Measurements from ENCODE around the gene ASCC2. TPM values are rescaled to one million over a fixed set of nuclear protein-coding genes. Genes with fewer than 3 reads are reported as not detected.

Gene ASCC2
- total and polyA plus RNA-seq, 2 of the 4 experiments (the other 2 are of a cell fraction), result 40.0 to 62.2 TPM

DNA sequence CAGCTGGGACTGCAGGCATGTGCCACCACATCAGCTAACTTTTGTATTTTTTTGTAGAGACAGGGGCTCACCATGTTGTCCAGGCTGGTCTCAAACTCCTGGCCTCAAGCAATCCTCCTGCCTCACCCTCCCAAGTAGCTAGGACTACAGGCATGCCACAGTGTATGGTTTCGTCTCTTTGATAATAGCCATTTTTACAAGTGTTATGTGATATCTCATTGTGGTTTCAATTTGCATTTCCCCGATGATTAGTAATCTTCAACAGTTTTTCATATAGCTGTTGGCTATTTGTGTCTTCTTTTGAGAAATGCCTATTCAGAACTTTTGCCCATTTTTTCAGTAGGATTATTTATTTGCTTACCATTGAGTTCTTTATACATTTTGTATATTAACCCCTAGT, 35.9 kb upstream of the ASCC2 start:
- 0 out of 2 replicates have a peak, but pooled peaks cover 2% of the 10 kb centered on the region for H3K4me1 ChIP-seq (ENCODE audit: control insufficient read depth, insufficient read depth, low read length)
- H3K27me3 ChIP-seq (ENCODE audit: control insufficient read depth, insufficient read depth, low read length), result peaks cover 4% of the 10 kb centered on the region
- H3K27ac ChIP-seq (ENCODE audit: insufficient read depth, low read length), result no peak overlapping the region
- no peaks in the 10 kb centered on the region for H3K79me1 ChIP-seq (ENCODE audit: low read depth in 1 of 2, low read length in 2 of 2)
- POLR2A ChIA-PET (ENCODE audit: unreplicated experiment), result interaction anchor here (0.6 kb wide), 1 partner anchor 1075 kb away, joined by 3 read pairs; no protein-coding TSS in a partner anchor
- no peak overlapping the region for H3K56ac ChIP-seq (ENCODE audit: extremely low read depth, insufficient read depth, low read length)
- dilution Hi-C loops (cut with HindIII; ENCODE audit: low sequenced_read_pairs, unreplicated experiment) (no loop called here), intact Hi-C loops (cut with micrococcal nuclease) (no loop called here), in situ Hi-C loops (cut with MboI; ENCODE audit: low sequenced_read_pairs) (no loop called here)
- H4K20me1 ChIP-seq (ENCODE audit: insufficient read depth, low read length), result no peaks in the 10 kb centered on the region
- no peak overlapping the region for H2AK5ac ChIP-seq (ENCODE audit: low read depth, low read length)
- ATAC-seq (ENCODE audit: low read depth) (no peak), DNase-seq (no peak)
- no peak overlapping the region for H4K8ac ChIP-seq (ENCODE audit: low read depth in 2 of 2, low read length in 2 of 2)
- BruUV-seq (replicated peaks), result no TSS peak
- CTCF ChIA-PET, result no interaction called here
- no peaks in the 10 kb centered on the region for H3K9me1 ChIP-seq (ENCODE audit: insufficient read depth, low read length)
- H3K36me3 ChIP-seq (ENCODE audit: control insufficient read depth, insufficient read depth, low read length), result no peaks in the 10 kb centered on the region
- no peak overlapping the region for H2AFZ ChIP-seq (replicated peaks; ENCODE audit: low read length, poor library complexity)
- WGBS, 2 experiments (ENCODE audit: extremely low coverage in 2 of 2, insufficient read length in 1 of 2), result no CpG with 5 or more reads among the region's 2 CpGs
- H3K9ac ChIP-seq (ENCODE audit: low read depth, low read length), result no peak overlapping the region
- H2BK5ac ChIP-seq (ENCODE audit: low read depth, low read length, poor library complexity, severe bottlenecking), result no peak overlapping the region
- no peak overlapping the region for H3K18ac ChIP-seq (ENCODE audit: low read depth, low read length)
- H3K4me2 ChIP-seq (ENCODE audit: low read depth, low read length), result no peak overlapping the region
- no peaks in the 10 kb centered on the region for H3K9me3 ChIP-seq (ENCODE audit: control insufficient read depth, insufficient read depth, low read length)
- no peak overlapping the region for H2BK15ac ChIP-seq (ENCODE audit: low read depth, low read length)
- H3K23ac ChIP-seq (ENCODE audit: low read depth, low read length), result no peak overlapping the region
- TF ChIP-seq CEBPB (IDR thresholded peaks at IDR 0.05; ENCODE audit: low read depth, low read length) (no peak), RFX5 (IDR thresholded peaks at IDR 0.05; ENCODE audit: low read depth, low read length) (no peak), NFE2L2 (IDR thresholded peaks at IDR 0.05; ENCODE audit: low read depth, low read length) (no peak), RCOR1 (IDR thresholded peaks at IDR 0.05; ENCODE audit: insufficient replicate concordance, low read length) (no peak), CHD1 (IDR thresholded peaks at IDR 0.05; ENCODE audit: low read depth, low read length) (no peak), MAFK (IDR thresholded peaks at IDR 0.05; ENCODE audit: low read depth, low read length) (no peak), MAZ (IDR thresholded peaks at IDR 0.05; ENCODE audit: borderline replicate concordance, low read depth, low read length) (no peak), SMC3 (IDR thresholded peaks at IDR 0.05; ENCODE audit: low read depth, low read length) (no peak), POLR2A (IDR thresholded peaks at IDR 0.05; ENCODE audit: low read depth, low read length) (no peak), BHLHE40 (IDR thresholded peaks at IDR 0.05; ENCODE audit: low read depth, low read length) (no peak), FOS (IDR thresholded peaks at IDR 0.05; ENCODE audit: low read depth, low read length) (no peak), RAD21 (IDR thresholded peaks at IDR 0.05; ENCODE audit: low read length) (no peak), MXI1 (IDR thresholded peaks at IDR 0.05; ENCODE audit: borderline replicate concordance, low read depth, low read length) (no peak)
- TF ChIP-seq, protein P1, sequence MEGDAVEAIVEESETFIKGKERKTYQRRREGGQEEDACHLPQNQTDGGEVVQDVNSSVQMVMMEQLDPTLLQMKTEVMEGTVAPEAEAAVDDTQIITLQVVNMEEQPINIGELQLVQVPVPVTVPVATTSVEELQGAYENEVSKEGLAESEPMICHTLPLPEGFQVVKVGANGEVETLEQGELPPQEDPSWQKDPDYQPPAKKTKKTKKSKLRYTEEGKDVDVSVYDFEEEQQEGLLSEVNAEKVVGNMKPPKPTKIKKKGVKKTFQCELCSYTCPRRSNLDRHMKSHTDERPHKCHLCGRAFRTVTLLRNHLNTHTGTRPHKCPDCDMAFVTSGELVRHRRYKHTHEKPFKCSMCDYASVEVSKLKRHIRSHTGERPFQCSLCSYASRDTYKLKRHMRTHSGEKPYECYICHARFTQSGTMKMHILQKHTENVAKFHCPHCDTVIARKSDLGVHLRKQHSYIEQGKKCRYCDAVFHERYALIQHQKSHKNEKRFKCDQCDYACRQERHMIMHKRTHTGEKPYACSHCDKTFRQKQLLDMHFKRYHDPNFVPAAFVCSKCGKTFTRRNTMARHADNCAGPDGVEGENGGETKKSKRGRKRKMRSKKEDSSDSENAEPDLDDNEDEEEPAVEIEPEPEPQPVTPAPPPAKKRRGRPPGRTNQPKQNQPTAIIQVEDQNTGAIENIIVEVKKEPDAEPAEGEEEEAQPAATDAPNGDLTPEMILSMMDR (conservative IDR thresholded peaks at IDR 0.05; ENCODE audit: low read depth, low read length), result no peak
- TF ChIP-seq, protein P2, sequence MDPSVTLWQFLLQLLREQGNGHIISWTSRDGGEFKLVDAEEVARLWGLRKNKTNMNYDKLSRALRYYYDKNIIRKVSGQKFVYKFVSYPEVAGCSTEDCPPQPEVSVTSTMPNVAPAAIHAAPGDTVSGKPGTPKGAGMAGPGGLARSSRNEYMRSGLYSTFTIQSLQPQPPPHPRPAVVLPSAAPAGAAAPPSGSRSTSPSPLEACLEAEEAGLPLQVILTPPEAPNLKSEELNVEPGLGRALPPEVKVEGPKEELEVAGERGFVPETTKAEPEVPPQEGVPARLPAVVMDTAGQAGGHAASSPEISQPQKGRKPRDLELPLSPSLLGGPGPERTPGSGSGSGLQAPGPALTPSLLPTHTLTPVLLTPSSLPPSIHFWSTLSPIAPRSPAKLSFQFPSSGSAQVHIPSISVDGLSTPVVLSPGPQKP (IDR thresholded peaks at IDR 0.05; ENCODE audit: borderline replicate concordance, low read depth, low read length), result no peak
- TF ChIP-seq, protein P3, sequence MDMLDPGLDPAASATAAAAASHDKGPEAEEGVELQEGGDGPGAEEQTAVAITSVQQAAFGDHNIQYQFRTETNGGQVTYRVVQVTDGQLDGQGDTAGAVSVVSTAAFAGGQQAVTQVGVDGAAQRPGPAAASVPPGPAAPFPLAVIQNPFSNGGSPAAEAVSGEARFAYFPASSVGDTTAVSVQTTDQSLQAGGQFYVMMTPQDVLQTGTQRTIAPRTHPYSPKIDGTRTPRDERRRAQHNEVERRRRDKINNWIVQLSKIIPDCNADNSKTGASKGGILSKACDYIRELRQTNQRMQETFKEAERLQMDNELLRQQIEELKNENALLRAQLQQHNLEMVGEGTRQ (IDR thresholded peaks at IDR 0.05; ENCODE audit: low read depth, low read length), result no peak
- no peak overlapping the region for H2BK120ac ChIP-seq (ENCODE audit: low read depth, low read length)
- H4K5ac ChIP-seq (ENCODE audit: low read depth, low read length), result no peak overlapping the region
- no peak overlapping the region for H3K4me3 ChIP-seq (ENCODE audit: insufficient read depth, low read depth, low read length)
- no peak overlapping the region for H3K4ac ChIP-seq (ENCODE audit: low read depth, low read length)
- H2BK20ac ChIP-seq (ENCODE audit: low read depth, low read length), result no peak overlapping the region
- no peak overlapping the region for H2AK9ac ChIP-seq (replicated peaks; ENCODE audit: low read depth, low read length, poor library complexity)
- no peak overlapping the region for H4K91ac ChIP-seq (ENCODE audit: insufficient read depth, low read depth, low read length)
- no peak overlapping the region for H3K14ac ChIP-seq (replicated peaks; ENCODE audit: low read depth, low read length)

All from IMR-90 (cell line).